HG03103 (cell line): Measurements from ENCODE around the gene TBX10.
"Not testable (repeated sequence)": the region's sequence is repeated elsewhere in the genome, so short reads cannot be mapped to it uniquely, and the experiment has no call there.

Experiments
- ATAC-seq: cut with Tn5 transposase; IDR thresholded peaks from one replicate; pipeline ENCODE4 v1.9.1; 2021; ENCODE audit warnings: low read depth; ENCODE audit not compliant: unreplicated experiment

The TBX10 gene

GRCh38 chr11:67605231-67606011, 34.1 kb downstream of the TBX10 start:
- no peak for ATAC-seq

GRCh38 chr11:67604815-67605214, 34.7 kb downstream of the TBX10 start:
- no peak for ATAC-seq

GRCh38 chr11:67604119-67604518, 35.4 kb downstream of the TBX10 start:
- ATAC-seq: not testable (repeated sequence)

- no peak for ATAC-seq
Measured at GRCh38 chr11:67601098-67601497, 38.5 kb downstream of the TBX10 start.

- ATAC-seq: no peak
Measured at GRCh38 chr11:67600324-67601029, 39.1 kb downstream of the TBX10 start.

- ATAC-seq: no peak
Measured at GRCh38 chr11:67599149-67599548, 40.4 kb downstream of the TBX10 start.

- not testable (repeated sequence) for ATAC-seq
Measured at GRCh38 chr11:67597963-67598362, 41.6 kb downstream of the TBX10 start.

- ATAC-seq: not testable (repeated sequence)
Measured at GRCh38 chr11:67597458-67597857, 42.1 kb downstream of the TBX10 start.

GRCh38 chr11:67596753-67597300, 42.7 kb downstream of the TBX10 start:
- ATAC-seq: no peak

- no peak for ATAC-seq
Measured at GRCh38 chr11:67594480-67594879, 45.1 kb downstream of the TBX10 start.

GRCh38 chr11:67593565-67593905, 46.0 kb downstream of the TBX10 start:
- ATAC-seq: no peak

GRCh38 chr11:67592880-67593564, 46.5 kb downstream of the TBX10 start:
- ATAC-seq: no peak

- not testable (repeated sequence) for ATAC-seq
Measured at GRCh38 chr11:67588899-67589415, 50.6 kb downstream of the TBX10 start.

- no peak for ATAC-seq
Measured at GRCh38 chr11:67588136-67588503, 51.4 kb downstream of the TBX10 start.

GRCh38 chr11:67586568-67587250, 52.9 kb downstream of the TBX10 start:
- ATAC-seq: no peak

- ATAC-seq: no peak
Measured at GRCh38 chr11:67585911-67586310, 53.7 kb downstream of the TBX10 start.

GRCh38 chr11:67584881-67585873, 54.4 kb downstream of the TBX10 start:
- no peak for ATAC-seq

- ATAC-seq: no peak
Measured at GRCh38 chr11:67584205-67584880, 55.2 kb downstream of the TBX10 start.
